IMR-90 (cell line): ENCODE data around the gene SLC6A17. TPM values are rescaled to one million over a fixed set of nuclear protein-coding genes. Genes with fewer than 3 reads are reported as not detected.

Experiments used
- ATAC-seq: fragments of 200-7000 bp; cut with Tn5 transposase; 2 replicates; pipeline ENCODE4 v1.9.1; 2020; ENCODE audit warnings: low read depth, mild to moderate bottlenecking, moderate library complexity
- BruUV-seq: library from RNA; stranded (reverse); fragments of 400-500 nt; replicated peaks from 2 replicates; lab custom pipeline; 2021; lab: Mats Ljungman, UMichigan
- CTCF ChIA-PET: fragments of 300-600 bp; formaldehyde crosslinking; extraction: SDS; loops from one replicate; lab custom pipeline; 2021; ENCODE audit warnings: antibody characterized with exemption; lab: Yijun Ruan, JAX
- POLR2A ChIA-PET: fragments of 300-600 bp; sonication (Branson Sonifier 250); formaldehyde crosslinking; loops from one replicate; lab custom pipeline; 2022; ENCODE audit warnings: antibody characterized with exemption; ENCODE audit not compliant: unreplicated experiment; lab: Charles Lee
- DNase-seq: peaks from one replicate; pipeline ENCODE4 v3.0.0; 2013
- H2AFZ ChIP-seq: replicated peaks from 2 replicates; pipeline ENCODE3; 2013; ENCODE audit warnings: low read length, mild to moderate bottlenecking; ENCODE audit not compliant: poor library complexity
- H2AK5ac ChIP-seq: 2 replicates; pipeline ENCODE4 v1.6.1; 2013; ENCODE audit warnings: low read depth, low read length, inconsistent platforms
- H2AK9ac ChIP-seq: replicated peaks from 2 replicates; pipeline ENCODE3; 2013; ENCODE audit warnings: mild to moderate bottlenecking, low read depth, low read length, moderate library complexity; ENCODE audit not compliant: poor library complexity
- H2BK120ac ChIP-seq: 2 replicates; pipeline ENCODE4 v1.6.1; 2013; ENCODE audit warnings: low read depth, low read length, inconsistent platforms
- H2BK15ac ChIP-seq: 3 replicates; pipeline ENCODE4 v1.6.1; 2013; ENCODE audit warnings: low read depth, low read length, inconsistent platforms
- H2BK20ac ChIP-seq: 2 replicates; pipeline ENCODE4 v1.6.1; 2013; ENCODE audit warnings: low read depth, mild to moderate bottlenecking, inconsistent platforms, low read length, moderate library complexity
- H2BK5ac ChIP-seq: 2 replicates; pipeline ENCODE4 v1.6.1; 2013; ENCODE audit warnings: mild to moderate bottlenecking, low read depth, low read length, inconsistent platforms; ENCODE audit not compliant: poor library complexity, severe bottlenecking
- H3K14ac ChIP-seq: replicated peaks from 2 replicates; pipeline ENCODE4 v1.6.1; 2013; ENCODE audit warnings: low read depth, low read length, inconsistent platforms
- H3K18ac ChIP-seq: 2 replicates; pipeline ENCODE4 v1.6.1; 2013; ENCODE audit warnings: low read depth, low read length, control low read depth
- H3K23ac ChIP-seq: 2 replicates; pipeline ENCODE4 v1.6.1; 2013; ENCODE audit warnings: low read depth, low read length, inconsistent platforms
- H3K27ac ChIP-seq: 2 replicates; pipeline ENCODE4 v1.5.1; 2013; ENCODE audit warnings: mild to moderate bottlenecking, control low read depth, low read length; ENCODE audit not compliant: insufficient read depth
- H3K27me3 ChIP-seq: 2 replicates; pipeline ENCODE4 v1.6.1; 2013; ENCODE audit warnings: low read length; ENCODE audit not compliant: control insufficient read depth, insufficient read depth
- H3K36me3 ChIP-seq: 2 replicates; pipeline ENCODE4 v1.6.1; 2013; ENCODE audit warnings: low read length, mixed read lengths; ENCODE audit not compliant: control insufficient read depth, insufficient read depth
- H3K4ac ChIP-seq: 2 replicates; pipeline ENCODE4 v1.6.1; 2013; ENCODE audit warnings: low read depth, low read length, inconsistent platforms
- H3K4me1 ChIP-seq: 2 replicates; pipeline ENCODE4 v1.6.1; 2013; ENCODE audit warnings: low read length, mixed read lengths; ENCODE audit not compliant: control insufficient read depth, insufficient read depth
- H3K4me2 ChIP-seq: 2 replicates; pipeline ENCODE4 v1.6.1; 2013; ENCODE audit warnings: low read depth, mild to moderate bottlenecking, control low read depth, low read length, moderate library complexity
- H3K4me3 ChIP-seq: 2 replicates; pipeline ENCODE4 v1.5.1; 2013; ENCODE audit warnings: low read depth, mild to moderate bottlenecking, control low read depth, low read length, moderate library complexity; ENCODE audit not compliant: insufficient read depth
- H3K56ac ChIP-seq: 2 replicates; pipeline ENCODE4 v1.6.1; 2013; ENCODE audit warnings: low read length, inconsistent platforms; ENCODE audit not compliant: insufficient read depth; ENCODE audit errors: extremely low read depth
- H3K79me1 ChIP-seq, 2 experiments: 2 replicates each; pipeline ENCODE4 v1.6.1; 2013; ENCODE audit warnings: low read length in 2 of 2, inconsistent platforms in 1 of 2, low read depth in 1 of 2
- H3K9ac ChIP-seq: 2 replicates; pipeline ENCODE4 v1.6.1; 2013; ENCODE audit warnings: low read depth, low read length, control low read depth
- H3K9me1 ChIP-seq: 2 replicates; pipeline ENCODE4 v1.6.1; 2013; ENCODE audit warnings: low read length, inconsistent platforms; ENCODE audit not compliant: insufficient read depth
- H3K9me3 ChIP-seq: 2 replicates; pipeline ENCODE4 v1.6.1; 2013; ENCODE audit warnings: low read length; ENCODE audit not compliant: control insufficient read depth, insufficient read depth
- H4K20me1 ChIP-seq: 2 replicates; pipeline ENCODE4 v1.6.1; 2013; ENCODE audit warnings: low read length, inconsistent platforms; ENCODE audit not compliant: insufficient read depth
- H4K5ac ChIP-seq: 2 replicates; pipeline ENCODE4 v1.6.1; 2013; ENCODE audit warnings: mild to moderate bottlenecking, low read depth, low read length, control low read depth
- H4K8ac ChIP-seq, 2 experiments: 2 replicates each; pipeline ENCODE4 v1.6.1; 2013; ENCODE audit warnings: low read depth in 2 of 2, low read length in 2 of 2, control low read depth in 1 of 2, inconsistent platforms in 1 of 2
- H4K91ac ChIP-seq: 2 replicates; pipeline ENCODE4 v1.6.1; 2013; ENCODE audit warnings: low read depth, low read length, inconsistent platforms; ENCODE audit not compliant: insufficient read depth
- CEBPB ChIP-seq: IDR thresholded peaks from 2 replicates; pipeline ENCODE4 v1.6.1; 2012; ENCODE audit warnings: low read depth, low read length, improper control_type of control experiment
- MAFK ChIP-seq: IDR thresholded peaks from 2 replicates; pipeline ENCODE4 v1.6.1; 2012; ENCODE audit warnings: low read depth, low read length, improper control_type of control experiment
- NFE2L2 ChIP-seq: fragments of 150-350 bp; IDR thresholded peaks from 2 replicates; pipeline ENCODE4 v1.6.1; 2016; ENCODE audit warnings: low read depth, mild to moderate bottlenecking, low read length
- RAD21 ChIP-seq: IDR thresholded peaks from 2 replicates; pipeline ENCODE4 v1.6.1; 2012; ENCODE audit warnings: low read length, improper control_type of control experiment
- WGBS, 2 experiments: methylation state at CpG; one replicate each; pipeline versions ENCODE4 v1.1.5 to v1.1.7; 2013; ENCODE audit warnings: missing lambda C conversion rate in 2 of 2; ENCODE audit not compliant: insufficient read length in 1 of 2; ENCODE audit errors: extremely low coverage in 2 of 2; 5-methylcytosine and 5-hydroxymethylcytosine counted together
- dilution Hi-C: fragments of 300-500 bp; cut with HindIII; formaldehyde crosslinking; loops from one replicate; pipeline ENCODE4 v1.14.3; 2018; ENCODE audit warnings: low sequenced_read_pairs; ENCODE audit not compliant: unreplicated experiment
- in situ Hi-C: fragments of 300-500 bp; cut with MboI; formaldehyde crosslinking; loops from 3 replicates; pipeline ENCODE4 v1.14.3; 2019; ENCODE audit warnings: low sequenced_read_pairs, inconsistent platforms, mixed read lengths
- intact Hi-C: fragments of 100-400 bp; cut with micrococcal nuclease; formaldehyde crosslinking; loops from 2 replicates; pipeline ENCODE4 v1.10.0; 2022
- polyA plus RNA-seq, 3 experiments: library from polyadenylated mRNA; depleted of rRNA; stranded (reverse); fragments of >200 nt; gene quantifications; 2 replicates each; pipeline ENCODE4 v1.2.3, GENCODE V29; 2012; ENCODE audit warnings: low replicate concordance in 1 of 3
- total RNA-seq: library from RNA; depleted of rRNA; stranded (reverse); fragments of >200 nt; gene quantifications from 2 replicates; pipeline ENCODE4 v1.2.3, GENCODE V29; 2012

Gene SLC6A17
- total and polyA plus RNA-seq, 2 of the 4 experiments (the other 2 are of a cell fraction): 0.54 to 0.82 TPM

- Histone ChIP-seq H2AFZ (no peak overlapping the region), H3K56ac (no peak overlapping the region), H4K20me1 (no peaks in the 10 kb centered on the region), H3K23ac (no peak overlapping the region), H2BK120ac (no peak overlapping the region), H2BK20ac (no peak overlapping the region), H2BK5ac (no peak overlapping the region), H3K79me1 (no peaks in the 10 kb centered on the region), H3K27ac (no peak overlapping the region), H3K9ac (no peak overlapping the region), H3K4ac (no peak overlapping the region), H3K18ac (no peak overlapping the region), H4K8ac (no peak overlapping the region), H3K27me3 (peaks cover 12% of the 10 kb centered on the region), H3K9me3 (no peaks in the 10 kb centered on the region), H2BK15ac (no peak overlapping the region), H4K91ac (no peak overlapping the region), H3K9me1 (no peaks in the 10 kb centered on the region), H2AK5ac (no peak overlapping the region), H3K14ac (no peak overlapping the region), H3K4me2 (no peak overlapping the region), H4K5ac (no peak overlapping the region), H2AK9ac (no peak overlapping the region), H3K4me1 (no peaks in the 10 kb centered on the region), H3K36me3 (no peaks in the 10 kb centered on the region), H3K4me3 (no peak overlapping the region)
- TF ChIP-seq MAFK (no peak), RAD21 (no peak), CEBPB (no peak), NFE2L2 (no peak)
- DNase-seq: no peak
- WGBS, 2 experiments: no CpG with 5 or more reads among the region's 3 CpGs
- intact Hi-C loops (no loop called here), dilution Hi-C loops (no loop called here), in situ Hi-C loops (no loop called here)
- no TSS peak for BruUV-seq
- ChIA-PET CTCF (no interaction called here), POLR2A (no interaction called here)
- no peak for ATAC-seq
Measured at GRCh38 chr1:110161165-110161564, 10.9 kb downstream of the SLC6A17 start.
